IPS DF 4.7 (cell line): ENCODE measurements around the gene RASA3.

ENCODE experiments used
- DNase-seq: peaks from one replicate; pipeline ENCODE4 v3.0.0-alpha.2; 2013; ENCODE audit warnings: low spot score; ENCODE audit errors: extremely low read depth

Gene RASA3

GRCh38 chr13:114038900-114039299 lies 93.5 kb downstream of the RASA3 start:
- DNase-seq: no peak

GRCh38 chr13:114038211-114038613 lies 94.2 kb downstream of the RASA3 start:
- no peak for DNase-seq

- DNase-seq: no peak
Observed at GRCh38 chr13:114037674-114038073, 94.7 kb downstream of the RASA3 start.

- DNase-seq: no peak
Observed at GRCh38 chr13:114035583-114036531, 96.6 kb downstream of the RASA3 start.

GRCh38 chr13:114035186-114035582 lies 97.2 kb downstream of the RASA3 start:
- DNase-seq: no peak

- DNase-seq: no peak
Observed at GRCh38 chr13:114034481-114034891, 97.9 kb downstream of the RASA3 start.

- DNase-seq: no peak
Observed at GRCh38 chr13:114033541-114034315, 98.7 kb downstream of the RASA3 start.

- DNase-seq: no peak
Observed at GRCh38 chr13:114032126-114032799, 100.2 kb downstream of the RASA3 start.

GRCh38 chr13:114031631-114032030 lies 100.8 kb downstream of the RASA3 start:
- no peak for DNase-seq

GRCh38 chr13:114030666-114031610 lies 101.5 kb downstream of the RASA3 start:
- no peak for DNase-seq

GRCh38 chr13:114029866-114030625 lies 102.4 kb downstream of the RASA3 start:
- DNase-seq: no peak

GRCh38 chr13:114027826-114028225 lies 104.6 kb downstream of the RASA3 start:
- no peak for DNase-seq

- DNase-seq: no peak
Observed at GRCh38 chr13:114027046-114027715, 105.2 kb downstream of the RASA3 start.

GRCh38 chr13:114026481-114026880 lies 105.9 kb downstream of the RASA3 start:
- no peak for DNase-seq

GRCh38 chr13:114025714-114026431 lies 106.5 kb downstream of the RASA3 start:
- DNase-seq: no peak

GRCh38 chr13:114025405-114025713 lies 107.1 kb downstream of the RASA3 start:
- no peak for DNase-seq

- DNase-seq: no peak
Observed at GRCh38 chr13:114024603-114025404, 107.6 kb downstream of the RASA3 start.
